Measurements from ENCODE around the gene AK8. TPM values are rescaled to one million over a fixed set of nuclear protein-coding genes. Genes with fewer than 3 reads are reported as not detected.

AK8 gene, protein sequence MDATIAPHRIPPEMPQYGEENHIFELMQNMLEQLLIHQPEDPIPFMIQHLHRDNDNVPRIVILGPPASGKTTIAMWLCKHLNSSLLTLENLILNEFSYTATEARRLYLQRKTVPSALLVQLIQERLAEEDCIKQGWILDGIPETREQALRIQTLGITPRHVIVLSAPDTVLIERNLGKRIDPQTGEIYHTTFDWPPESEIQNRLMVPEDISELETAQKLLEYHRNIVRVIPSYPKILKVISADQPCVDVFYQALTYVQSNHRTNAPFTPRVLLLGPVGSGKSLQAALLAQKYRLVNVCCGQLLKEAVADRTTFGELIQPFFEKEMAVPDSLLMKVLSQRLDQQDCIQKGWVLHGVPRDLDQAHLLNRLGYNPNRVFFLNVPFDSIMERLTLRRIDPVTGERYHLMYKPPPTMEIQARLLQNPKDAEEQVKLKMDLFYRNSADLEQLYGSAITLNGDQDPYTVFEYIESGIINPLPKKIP
- total RNA-seq: under 1 TPM in 1 of 2 donors, not detected in 1; 0.26 TPM

- 1 to 3% methylated on average over 12 to 88 of the region's 89 CpGs for WGBS, 2 donors
- TF ChIP-seq CTCF (IDR thresholded peaks at IDR 0.05) (no peak), POLR2A (IDR thresholded peaks at IDR 0.05) (peak in 2 of 3 donors; percentile 45 to 51)
- no peaks in the 10 kb centered on the region for H3K36me3 ChIP-seq (replicated peaks in 1 of 2; ENCODE audit: insufficient read depth in 1 of 2, low read depth in 2 of 2)
- intact Hi-C loops (cut with DNase I): no loop called here
- H3K27ac ChIP-seq: peak within 1 kb of the TSS; percentile 52 to 70 (median 60)
- H3K4me1 ChIP-seq: peaks cover 14% of the 10 kb centered on the region
- peak; percentile 66 to 76 (median 72) for DNase-seq
- no peaks in the 10 kb centered on the region for H3K27me3 ChIP-seq
- ATAC-seq: peak; percentile 89
- H3K4me3 ChIP-seq: peak within 1 kb of the TSS; percentile 84 to 93
- no peaks in the 10 kb centered on the region for H3K9me3 ChIP-seq
These were observed at the start of gene AK8 for GRCh38 chr9:132877824-132878694. Gene AK8 (minus strand): TSS chr9:132878284. CDS start chr9:132878255, 29 bp downstream.

- Histone ChIP-seq H3K27ac (no peak overlapping the region), H3K4me1 (no peaks in the 10 kb centered on the region), H3K27me3 (no peaks in the 10 kb centered on the region), H3K36me3 (replicated peaks in 1 of 2; ENCODE audit: insufficient read depth in 1 of 2, low read depth in 2 of 2) (peaks cover 0 to 10% of the 10 kb centered on the region in 2 donors), H3K4me3 (no peak overlapping the region), H3K9me3 (no peaks in the 10 kb centered on the region)
- 84 to 85% methylated on average over 7 of the region's 7 CpGs for WGBS, 2 donors
- no peak for TF ChIP-seq POLR2A (IDR thresholded peaks at IDR 0.05)
- no peak for TF ChIP-seq CTCF (IDR thresholded peaks at IDR 0.05)
- no peak for ATAC-seq
- intact Hi-C loops (cut with DNase I): no loop called here
- no peak for DNase-seq
These were observed 49.6 kb upstream of the AK8 start for GRCh38 chr9:132927704-132928103.

- Histone ChIP-seq H3K4me3 (no peak overlapping the region), H3K36me3 (replicated peaks in 1 of 2; ENCODE audit: insufficient read depth in 1 of 2, low read depth in 2 of 2) (peaks cover 0 to 32% of the 10 kb centered on the region in 2 donors), H3K27me3 (no peaks in the 10 kb centered on the region), H3K27ac (no peak overlapping the region), H3K4me1 (no peaks in the 10 kb centered on the region), H3K9me3 (no peaks in the 10 kb centered on the region)
- TF ChIP-seq POLR2A (IDR thresholded peaks at IDR 0.05): no peak
- TF ChIP-seq CTCF (IDR thresholded peaks at IDR 0.05): no peak
- no peak for DNase-seq
- ATAC-seq: no peak
- intact Hi-C loops (cut with DNase I): no loop called here
- 84 to 93% methylated on average over 9 of the region's 9 CpGs for WGBS, 2 donors
These were observed 45.3 kb upstream of the AK8 start for GRCh38 chr9:132923346-132923902.

GRCh38 chr9:132919614-132920268 is 41.7 kb upstream of the AK8 start:
- peaks cover 0 to 30% of the 10 kb centered on the region in 2 donors for H3K36me3 ChIP-seq (replicated peaks in 1 of 2; ENCODE audit: insufficient read depth in 1 of 2, low read depth in 2 of 2)
- intact Hi-C loops (cut with DNase I): no loop called here
- H3K9me3 ChIP-seq: no peaks in the 10 kb centered on the region
- WGBS, 2 donors: 86 to 94% methylated on average over 7 of the region's 7 CpGs
- DNase-seq: no peak
- H3K4me3 ChIP-seq: no peak overlapping the region
- no peak for TF ChIP-seq CTCF (IDR thresholded peaks at IDR 0.05)
- TF ChIP-seq POLR2A (IDR thresholded peaks at IDR 0.05): no peak
- ATAC-seq: no peak
- H3K27me3 ChIP-seq: no peaks in the 10 kb centered on the region
- H3K4me1 ChIP-seq: no peaks in the 10 kb centered on the region
- H3K27ac ChIP-seq: no peak overlapping the region

Measured in body of pancreas (tissue), 4 donors.